KOPT-K1 (cell line): ENCODE results near the gene SRGAP3.

ENCODE experiments used
- H3K27ac ChIP-seq: fragments of 200-600 bp; sonication (generic); 2 replicates; pipeline ENCODE4 v1.5.1; 2016; ENCODE audit warnings: antibody characterized with exemption, mild to moderate bottlenecking, low read depth, low read length; ENCODE audit not compliant: poor library complexity, severe bottlenecking
- H3K36me3 ChIP-seq: fragments of 200-600 bp; sonication (generic); 2 replicates; pipeline ENCODE4 v1.5.1; 2017; ENCODE audit warnings: antibody characterized with exemption, mild to moderate bottlenecking, low read length, moderate library complexity; ENCODE audit not compliant: insufficient read depth
- H3K9me3 ChIP-seq: fragments of 200-600 bp; sonication (generic); 2 replicates; pipeline ENCODE4 v1.5.1; 2017; ENCODE audit warnings: antibody characterized with exemption, low read length, mild to moderate bottlenecking; ENCODE audit not compliant: insufficient read depth, poor library complexity, severe bottlenecking

SRGAP3 gene

DNA sequence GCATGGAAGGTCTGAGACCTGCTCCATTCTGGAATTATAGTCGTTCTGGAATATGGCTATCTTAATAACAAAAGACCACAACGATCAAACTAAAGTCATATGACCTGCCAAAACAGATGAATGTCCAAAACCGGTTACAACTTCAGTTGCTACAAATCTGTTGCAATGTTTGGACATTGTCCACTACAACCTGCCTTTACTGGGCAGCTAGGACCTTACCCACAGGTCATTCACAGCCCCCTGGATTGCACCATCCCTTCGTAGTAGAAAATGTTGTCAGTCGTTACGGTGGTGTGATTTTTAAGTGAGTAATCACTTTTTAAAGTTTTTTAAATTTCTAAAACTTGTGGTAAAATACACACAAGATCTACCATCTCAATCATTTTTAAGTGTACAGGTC lies 22.5 kb upstream of the SRGAP3 start:
- Histone ChIP-seq H3K27ac (no peak overlapping the region), H3K9me3 (peaks cover 15% of the 10 kb centered on the region), H3K36me3 (no peaks in the 10 kb centered on the region)

DNA sequence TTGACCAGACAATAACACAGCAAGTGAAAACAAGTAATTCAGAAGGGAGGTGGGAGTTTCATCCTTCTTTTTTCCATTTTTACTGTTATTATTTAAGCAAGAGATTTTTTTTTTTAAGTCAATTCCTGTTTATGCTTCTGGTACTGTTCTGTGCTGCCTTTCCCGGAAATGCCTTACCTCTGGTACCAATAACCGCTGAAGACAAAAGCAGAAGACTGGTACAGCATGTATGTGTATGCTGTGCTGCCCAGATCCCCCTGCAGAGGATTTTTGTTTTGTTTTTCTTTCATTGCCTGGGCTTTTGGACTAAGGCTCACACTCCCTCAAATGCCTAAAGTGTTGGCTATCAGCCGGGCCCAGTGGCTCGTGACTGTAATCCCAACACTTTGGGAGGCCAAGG lies 21.3 kb upstream of the SRGAP3 start:
- Histone ChIP-seq H3K9me3 (peaks cover 15% of the 10 kb centered on the region), H3K27ac (no peak overlapping the region), H3K36me3 (no peaks in the 10 kb centered on the region)

DNA sequence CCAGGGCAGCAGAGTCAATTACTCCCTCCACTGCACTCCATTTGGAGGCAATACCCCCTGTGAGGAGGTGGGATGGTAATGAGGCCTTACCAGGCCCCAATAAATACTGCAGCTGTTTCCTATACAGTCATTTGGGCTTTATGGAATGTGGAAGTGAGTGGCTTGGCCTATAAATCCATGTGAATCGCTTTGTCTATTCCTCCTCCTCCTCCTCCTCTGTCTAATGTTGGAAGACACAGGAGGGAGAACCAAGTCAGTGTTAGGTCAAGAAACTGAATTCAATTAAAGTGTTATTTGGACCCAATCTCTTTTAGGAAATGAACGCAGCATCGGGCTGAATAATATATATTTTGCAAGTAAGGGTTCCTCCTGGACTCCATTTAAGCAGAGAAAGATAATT lies 17.3 kb upstream of the SRGAP3 start:
- H3K9me3 ChIP-seq, result no peaks in the 10 kb centered on the region
- no peak overlapping the region for H3K27ac ChIP-seq
- H3K36me3 ChIP-seq, result no peaks in the 10 kb centered on the region

DNA sequence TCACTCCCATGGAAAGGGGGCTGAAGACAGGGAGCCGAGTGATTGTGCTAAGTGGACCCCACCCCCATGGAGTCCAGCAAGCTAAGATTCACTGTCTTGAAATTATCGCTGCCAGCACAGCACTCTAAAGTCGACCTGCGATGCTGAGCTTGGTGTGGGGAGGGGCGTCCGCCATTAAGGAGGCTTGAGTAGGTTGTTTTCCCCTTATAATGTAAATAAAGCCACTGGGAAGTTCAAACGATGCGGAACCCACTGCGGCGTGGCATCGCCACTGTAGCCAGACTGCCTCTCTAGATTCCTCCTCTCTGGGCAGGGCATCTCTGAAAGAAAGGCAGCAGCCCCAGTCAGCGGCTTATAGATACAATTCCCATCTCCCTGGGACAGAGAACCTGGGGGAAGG lies 10.9 kb upstream of the SRGAP3 start:
- Histone ChIP-seq H3K9me3 (peaks cover 23% of the 10 kb centered on the region), H3K36me3 (no peaks in the 10 kb centered on the region), H3K27ac (no peak overlapping the region)

DNA sequence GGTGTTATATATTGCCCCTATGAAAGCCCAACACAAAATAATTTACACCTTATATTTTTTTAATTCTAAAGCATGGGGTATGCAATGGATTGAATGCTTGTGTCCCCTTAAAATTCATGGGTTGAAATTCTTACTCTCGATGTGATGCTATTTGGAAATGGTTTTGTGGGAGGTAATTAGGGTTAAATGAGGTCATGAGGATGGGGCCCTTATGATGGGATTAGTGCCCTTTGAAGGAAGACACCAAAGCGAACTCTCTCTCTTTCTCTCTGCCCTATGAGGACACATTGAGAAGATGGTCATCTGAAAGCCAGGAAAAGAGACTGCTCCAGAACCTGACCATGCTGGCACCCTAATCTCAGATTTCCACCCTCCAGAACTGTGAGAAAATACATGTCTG lies 7.6 kb upstream of the SRGAP3 start:
- Histone ChIP-seq H3K27ac (no peak overlapping the region), H3K9me3 (peaks cover 23% of the 10 kb centered on the region), H3K36me3 (no peaks in the 10 kb centered on the region)

DNA sequence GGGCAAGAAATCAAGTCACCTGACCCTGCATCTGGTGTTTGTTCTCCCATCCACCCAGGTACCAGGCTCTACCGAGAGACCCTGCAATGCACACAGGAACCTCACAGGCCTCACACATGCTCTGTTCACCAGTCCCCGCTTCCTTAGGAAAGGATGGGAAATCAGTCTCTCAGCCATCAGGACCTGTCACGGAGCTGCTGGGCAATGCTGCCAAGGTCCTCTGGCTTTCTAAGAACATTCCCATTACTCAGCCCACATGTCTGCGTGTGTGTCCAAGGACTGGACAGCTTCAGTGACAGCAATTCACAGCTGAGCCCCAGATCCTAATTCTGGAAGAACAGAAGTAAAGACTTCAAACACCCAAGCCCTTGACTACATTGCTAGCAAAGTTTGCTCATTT lies 6.5 kb upstream of the SRGAP3 start:
- Histone ChIP-seq H3K9me3 (peaks cover 23% of the 10 kb centered on the region), H3K27ac (no peak overlapping the region), H3K36me3 (no peaks in the 10 kb centered on the region)

DNA sequence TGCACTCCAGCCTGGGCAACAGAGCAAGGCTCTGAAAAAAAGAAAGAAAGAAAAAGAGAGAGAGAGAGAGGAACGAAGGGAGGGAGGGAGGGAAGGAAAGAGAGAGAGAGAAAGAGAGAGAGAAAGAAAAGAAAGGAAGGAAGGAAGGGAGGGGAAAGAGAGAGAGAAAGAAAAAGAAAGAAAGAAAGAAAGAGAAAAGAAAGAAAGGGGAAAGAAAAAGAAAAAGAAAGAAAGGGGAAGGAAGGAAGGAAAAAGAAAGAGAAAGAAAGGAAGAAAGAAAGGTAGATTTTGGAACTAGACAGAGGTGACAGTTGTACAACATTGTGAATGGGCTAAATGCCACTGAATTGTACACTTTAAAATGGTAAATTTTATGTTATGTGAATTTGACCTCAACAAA lies 5.3 kb upstream of the SRGAP3 start:
- Histone ChIP-seq H3K9me3 (peaks cover 22% of the 10 kb centered on the region), H3K36me3 (no peaks in the 10 kb centered on the region), H3K27ac (no peak overlapping the region)

DNA sequence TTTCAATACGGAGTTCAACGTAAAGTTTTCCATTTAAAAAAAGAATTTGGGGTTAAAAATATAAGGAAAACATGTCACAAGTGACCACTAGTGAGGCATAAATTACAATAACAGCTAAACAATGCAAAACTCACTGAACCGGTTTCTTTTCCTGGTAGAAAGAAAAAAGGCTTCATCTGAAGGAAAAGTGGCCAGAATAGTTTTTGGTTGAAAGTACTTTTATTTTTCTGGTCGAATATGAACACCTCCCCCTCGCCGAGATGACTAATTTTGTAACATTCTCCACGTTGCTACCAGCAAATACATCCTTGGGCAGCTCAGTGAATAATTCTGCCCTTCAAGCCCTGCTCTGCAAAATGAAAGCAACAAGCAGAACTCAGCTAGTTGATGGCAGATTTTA lies 3.9 kb upstream of the SRGAP3 start:
- H3K9me3 ChIP-seq, result peaks cover 18% of the 10 kb centered on the region
- no peaks in the 10 kb centered on the region for H3K36me3 ChIP-seq
- H3K27ac ChIP-seq, result no peak overlapping the region

DNA sequence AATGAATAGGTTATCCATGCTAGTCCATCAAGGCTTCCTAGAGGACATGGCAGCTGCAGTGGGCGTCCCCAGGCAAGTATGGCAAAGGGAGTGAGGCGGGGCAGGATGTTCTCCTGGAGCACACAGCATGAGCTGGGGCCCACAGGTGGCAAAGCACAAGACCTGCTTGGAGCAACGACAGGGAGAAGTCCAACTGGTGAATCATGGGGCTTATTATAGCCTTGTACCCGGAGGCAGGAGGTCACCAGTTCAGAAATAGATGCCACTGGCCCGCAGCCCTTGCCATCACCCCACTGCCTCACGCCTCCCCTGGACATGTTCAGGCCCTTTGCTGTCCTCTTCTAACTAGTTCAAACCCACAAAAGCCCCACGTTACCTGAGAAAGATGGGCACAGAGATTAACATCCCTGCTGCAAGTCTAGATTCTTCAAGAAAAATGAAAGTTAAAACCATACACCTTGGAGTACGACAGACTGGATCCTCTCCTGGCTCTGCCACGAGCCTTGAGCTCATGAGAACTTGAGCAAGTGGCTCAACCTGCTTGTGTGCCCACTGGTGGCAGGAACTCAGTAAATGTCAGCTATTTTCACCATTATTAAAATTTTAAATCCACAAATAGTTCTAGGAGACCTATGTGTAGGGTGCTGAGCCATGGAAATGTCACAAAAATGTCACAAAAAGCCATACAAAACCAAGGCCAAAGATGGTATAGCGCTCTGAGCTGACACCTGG lies 1.8 kb upstream of the SRGAP3 start:
- no peaks in the 10 kb centered on the region for H3K9me3 ChIP-seq
- H3K27ac ChIP-seq, result no peak overlapping the region
- H3K36me3 ChIP-seq, result no peaks in the 10 kb centered on the region

DNA sequence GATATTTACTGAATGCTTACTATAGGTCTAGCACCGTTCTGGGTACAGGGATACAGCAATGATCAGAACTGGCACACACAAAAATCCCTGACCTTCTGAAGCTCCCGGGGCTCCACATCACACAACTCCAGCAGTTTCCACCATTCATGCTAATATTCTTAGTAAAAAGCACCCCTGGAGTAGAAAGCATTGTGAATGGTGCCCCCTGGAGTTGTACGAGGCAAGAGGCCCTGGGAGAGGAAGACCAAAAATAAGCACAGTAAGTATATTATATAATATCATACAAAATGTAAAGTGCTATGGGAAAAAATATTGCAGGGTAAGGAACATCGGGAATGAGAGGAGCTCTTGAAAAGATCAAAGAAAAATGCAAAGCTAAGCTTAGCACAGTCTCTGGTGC lies 790 bp upstream of the SRGAP3 start:
- H3K9me3 ChIP-seq, result no peaks in the 10 kb centered on the region
- no peak overlapping the region for H3K27ac ChIP-seq
- H3K36me3 ChIP-seq, result no peaks in the 10 kb centered on the region

DNA sequence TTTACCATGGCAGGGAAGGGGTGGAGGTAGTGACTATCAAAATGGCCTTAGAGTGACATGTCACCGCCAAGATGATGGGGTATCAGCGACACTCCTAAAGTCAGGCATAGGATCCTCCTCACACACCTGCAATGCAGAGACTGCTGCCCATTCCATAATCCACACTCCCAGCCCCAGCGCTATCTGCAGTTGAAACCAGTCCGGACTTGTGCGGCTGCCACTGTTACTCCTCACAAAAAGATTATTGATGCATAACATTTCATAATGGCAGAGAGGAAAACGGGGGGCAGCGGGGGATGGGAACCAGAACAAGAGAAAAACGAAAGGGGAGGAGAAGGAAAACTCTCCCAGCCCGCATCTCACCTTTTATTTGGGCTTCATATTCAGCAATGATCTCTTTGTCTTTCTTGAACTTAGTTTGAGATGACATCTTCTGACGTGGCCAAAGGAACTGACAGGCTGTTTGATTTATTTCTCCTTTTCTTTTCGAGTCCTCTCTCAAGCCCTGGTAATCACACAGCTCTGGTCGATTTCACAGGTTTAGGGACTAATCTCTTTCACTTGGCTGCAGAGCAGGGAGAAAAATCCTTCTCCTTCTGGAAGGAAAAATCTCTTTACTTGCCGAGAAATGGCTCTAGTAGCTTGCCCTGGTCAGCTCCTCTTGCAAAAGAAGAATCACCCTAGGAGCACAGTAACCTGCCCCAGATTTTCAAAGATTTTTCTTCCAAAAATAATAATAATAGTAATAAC lies 749 bp downstream of the SRGAP3 start:
- H3K36me3 ChIP-seq, result no peaks in the 10 kb centered on the region
- peak overlapping the region; percentile 31 for H3K27ac ChIP-seq
- H3K9me3 ChIP-seq, result no peaks in the 10 kb centered on the region

DNA sequence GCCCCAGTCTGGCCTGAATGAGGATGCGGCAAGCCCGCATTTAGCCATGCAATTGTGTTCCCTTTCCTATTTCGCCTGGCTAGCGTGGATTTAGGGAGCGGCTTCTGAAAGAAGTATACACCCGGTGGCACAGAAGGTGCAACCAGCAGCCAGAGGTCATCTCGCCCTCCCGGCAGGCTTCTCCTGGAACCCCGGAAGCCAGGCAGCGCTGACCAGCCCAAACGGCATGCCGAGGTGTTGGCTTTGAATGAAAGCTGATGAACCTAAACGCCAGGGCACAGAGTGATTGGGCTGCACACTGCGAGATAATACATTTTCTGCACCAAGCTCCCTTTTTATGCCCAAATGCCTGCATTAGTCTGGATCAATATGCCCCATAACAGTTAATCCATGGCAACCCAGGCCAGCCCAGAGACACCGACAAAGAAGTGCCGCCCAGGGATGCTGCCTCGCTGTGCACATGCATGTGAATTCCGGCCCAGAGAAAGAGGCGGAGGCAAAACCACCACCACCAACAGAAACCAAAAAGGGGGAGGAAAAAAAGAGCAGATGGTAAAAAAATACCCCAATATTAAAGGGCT lies 1.4 kb downstream of the SRGAP3 start:
- H3K36me3 ChIP-seq, result no peaks in the 10 kb centered on the region
- no peaks in the 10 kb centered on the region for H3K9me3 ChIP-seq
- H3K27ac ChIP-seq, result peak overlapping the region; percentile 31

DNA sequence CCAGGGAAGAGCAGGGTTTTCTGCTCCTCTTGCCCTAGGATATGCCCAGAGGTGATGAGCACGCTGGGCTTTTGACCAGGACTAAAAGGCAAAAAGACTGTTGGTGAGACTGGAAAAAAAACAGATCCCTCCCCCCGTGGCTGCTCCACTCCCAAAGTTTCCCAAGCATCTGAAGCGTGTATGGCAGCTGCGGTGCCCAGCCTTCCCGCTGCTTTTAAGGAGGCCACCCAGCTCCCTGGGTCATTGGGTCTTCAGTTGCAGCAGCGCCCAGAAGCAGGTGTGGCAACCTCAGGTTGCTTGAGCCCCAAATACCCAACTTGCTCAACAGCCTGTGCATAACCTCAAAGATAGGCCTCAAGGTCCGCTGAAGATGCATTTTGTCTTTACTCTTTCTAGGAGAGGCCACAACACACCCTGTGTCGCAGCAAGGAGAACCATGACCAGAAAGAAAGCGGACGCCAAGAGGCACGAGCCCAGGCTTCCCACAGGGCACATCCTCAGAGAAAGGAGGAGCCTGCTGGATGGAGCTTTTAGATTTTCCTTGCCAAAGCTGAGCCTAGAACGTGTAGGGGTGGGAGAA lies 2.0 kb downstream of the SRGAP3 start:
- no peaks in the 10 kb centered on the region for H3K9me3 ChIP-seq
- H3K27ac ChIP-seq, result peak overlapping the region; percentile 31
- H3K36me3 ChIP-seq, result no peaks in the 10 kb centered on the region

DNA sequence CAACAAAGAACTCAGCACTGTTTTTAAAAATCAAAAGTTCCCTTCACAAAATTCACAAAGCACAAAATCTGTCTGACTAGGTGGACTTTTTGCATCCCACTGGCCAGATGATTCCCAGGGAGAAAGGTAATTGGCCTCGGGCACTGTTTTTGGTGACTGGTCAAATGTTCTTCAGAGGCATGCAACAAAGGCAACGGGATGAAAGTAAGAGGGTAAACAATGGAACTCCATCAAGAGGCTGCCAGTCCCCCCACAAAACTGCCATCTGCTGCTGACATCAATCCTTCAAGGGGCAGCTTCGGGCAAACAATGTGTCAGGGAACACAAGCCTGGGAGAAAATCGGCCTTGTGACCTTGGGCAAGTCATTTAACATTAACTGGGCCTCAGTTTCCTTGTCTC lies 3.3 kb downstream of the SRGAP3 start:
- Histone ChIP-seq H3K9me3 (no peaks in the 10 kb centered on the region), H3K27ac (no peak overlapping the region), H3K36me3 (no peaks in the 10 kb centered on the region)

DNA sequence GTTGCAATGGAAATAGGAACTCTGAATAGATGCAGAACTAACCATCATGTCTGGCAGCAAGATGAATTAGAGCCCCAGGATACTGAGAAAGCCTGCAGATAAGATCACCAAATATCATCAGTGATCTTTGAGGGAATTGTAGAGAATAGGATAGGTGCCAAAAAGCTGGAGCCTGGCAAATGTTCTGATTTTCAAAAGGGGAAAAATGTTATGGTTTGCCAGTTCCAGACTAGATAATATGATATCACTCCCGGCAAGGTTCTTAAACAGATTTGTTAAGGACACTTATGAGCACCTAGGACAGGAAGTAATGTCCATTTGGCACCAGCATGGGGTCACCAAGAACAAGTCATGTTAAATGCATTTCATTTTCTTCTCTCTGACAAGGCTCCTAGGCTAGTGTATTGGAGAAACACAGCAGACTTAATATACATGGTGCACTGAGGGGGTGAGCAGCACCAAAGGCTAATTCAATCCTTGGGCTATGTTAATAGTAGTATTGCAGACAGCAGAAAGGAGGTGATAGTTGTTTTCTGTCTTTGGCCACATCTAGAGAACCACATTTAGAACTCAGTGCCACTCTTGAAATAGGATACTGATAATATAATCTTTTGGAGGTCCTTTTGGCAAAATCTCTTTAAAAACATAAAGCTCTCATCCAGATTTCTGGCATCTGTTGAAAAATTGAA lies 4.8 kb downstream of the SRGAP3 start:
- H3K9me3 ChIP-seq, result no peaks in the 10 kb centered on the region
- H3K27ac ChIP-seq, result no peak overlapping the region
- H3K36me3 ChIP-seq, result no peaks in the 10 kb centered on the region
